ENCODE data around the gene C2CD4C.
"Not testable (repeated sequence)": the region's sequence is repeated elsewhere in the genome, so short reads cannot be mapped to it uniquely, and the experiment has no call there.

The C2CD4C gene, protein sequence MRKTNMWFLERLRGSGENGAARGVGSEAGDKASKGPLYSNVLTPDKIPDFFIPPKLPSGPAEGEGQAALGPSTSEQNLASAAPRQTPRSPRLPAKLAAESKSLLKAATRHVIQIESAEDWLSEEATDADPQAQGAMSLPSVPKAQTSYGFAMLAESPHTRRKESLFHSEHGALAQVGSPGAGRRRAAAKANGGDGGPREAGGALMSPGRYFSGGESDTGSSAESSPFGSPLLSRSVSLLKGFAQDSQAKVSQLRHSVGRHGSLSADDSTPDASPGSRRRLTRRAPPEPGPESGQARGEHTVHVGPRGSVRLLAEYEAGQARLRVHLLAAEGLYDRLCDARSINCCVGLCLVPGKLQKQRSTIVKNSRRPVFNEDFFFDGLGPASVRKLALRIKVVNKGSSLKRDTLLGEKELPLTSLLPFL
- 0 to 0.20 reads per million in 2 donors for total RNA-seq

DNA sequence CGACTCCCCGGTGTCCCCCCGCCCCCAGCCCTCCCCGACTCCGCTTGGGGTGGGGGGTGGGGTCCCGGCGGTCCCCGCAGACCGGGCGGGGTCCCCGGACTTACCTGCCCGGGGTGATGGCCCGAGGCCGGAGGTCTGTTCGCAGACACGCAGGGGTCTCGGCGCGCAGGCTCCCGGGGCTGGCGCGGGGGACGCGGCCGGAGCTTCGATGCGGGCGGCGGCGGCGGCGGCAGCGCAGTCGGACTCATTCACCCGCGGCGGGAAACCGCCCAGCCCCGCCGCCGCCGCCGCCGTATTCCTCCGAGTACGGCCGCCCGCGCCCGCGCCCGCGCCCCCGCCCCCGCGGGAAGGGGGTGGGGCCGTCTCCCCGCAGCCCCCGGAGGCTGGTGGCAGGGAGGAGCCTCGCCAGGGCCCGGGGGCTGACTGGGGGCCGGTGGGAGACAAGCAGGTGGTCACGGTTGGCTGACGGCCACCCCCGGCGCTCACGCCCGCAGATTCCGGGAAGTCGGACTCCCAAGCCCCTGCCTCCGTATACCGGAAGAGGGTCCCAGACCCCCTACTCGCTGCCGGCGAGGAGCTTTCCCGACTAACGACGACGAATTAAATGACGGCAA lies at the start of gene C2CD4C:
C2CD4C (minus strand) TSS at position 246 of the 614 bp plus-strand sequence. CDS start 786 bp downstream, outside the sequence.
- no peak for DNase-seq

DNA sequence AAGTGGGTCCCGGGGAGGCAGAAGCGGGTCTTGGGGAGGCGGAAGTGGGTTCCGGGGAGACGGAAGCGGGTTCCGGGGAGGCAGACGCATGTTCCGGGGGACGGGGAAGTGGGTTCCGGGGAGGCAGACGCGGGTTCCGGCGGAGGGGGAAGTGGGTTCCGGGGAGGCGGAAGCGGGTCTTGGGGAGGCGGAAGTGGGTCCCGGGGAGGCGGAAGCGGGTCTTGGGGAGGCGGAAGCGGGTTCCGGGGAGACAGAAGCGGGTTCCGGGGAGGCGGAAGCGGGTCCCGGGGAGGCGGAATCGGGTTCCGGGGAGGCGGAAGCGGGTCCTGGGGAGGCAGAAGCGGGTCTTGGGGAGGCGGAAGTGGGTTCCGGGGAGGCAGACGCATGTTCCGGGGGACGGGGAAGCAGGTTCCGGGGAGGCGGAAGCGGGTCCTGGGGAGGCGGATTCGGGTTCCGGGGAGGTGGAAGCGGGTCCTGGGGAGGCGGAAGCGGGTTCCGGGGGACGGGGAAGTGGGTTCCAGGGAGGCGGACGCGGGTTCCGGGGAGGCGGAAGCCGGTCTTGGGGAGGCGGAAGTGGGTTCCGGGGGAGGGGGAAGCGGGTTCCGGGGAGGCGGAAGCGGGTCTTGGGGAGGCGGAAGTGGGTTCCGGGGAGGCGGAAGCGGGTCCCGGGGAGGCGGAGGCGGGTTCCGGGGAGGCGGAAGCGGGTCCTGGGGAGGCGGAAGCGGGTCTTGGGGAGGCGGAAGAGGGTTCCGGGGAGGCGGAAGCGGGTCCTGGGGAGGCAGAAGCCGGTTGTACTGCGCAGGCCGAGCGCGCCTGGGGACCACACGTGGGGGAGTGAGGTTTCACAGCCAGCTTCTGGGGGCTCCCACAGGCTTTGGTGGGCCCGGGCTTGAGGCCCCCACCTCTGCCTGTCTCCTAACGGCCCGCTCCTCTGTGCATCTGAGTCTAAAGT lies 49.4 kb upstream of the C2CD4C start:
- no peak for DNase-seq

DNA sequence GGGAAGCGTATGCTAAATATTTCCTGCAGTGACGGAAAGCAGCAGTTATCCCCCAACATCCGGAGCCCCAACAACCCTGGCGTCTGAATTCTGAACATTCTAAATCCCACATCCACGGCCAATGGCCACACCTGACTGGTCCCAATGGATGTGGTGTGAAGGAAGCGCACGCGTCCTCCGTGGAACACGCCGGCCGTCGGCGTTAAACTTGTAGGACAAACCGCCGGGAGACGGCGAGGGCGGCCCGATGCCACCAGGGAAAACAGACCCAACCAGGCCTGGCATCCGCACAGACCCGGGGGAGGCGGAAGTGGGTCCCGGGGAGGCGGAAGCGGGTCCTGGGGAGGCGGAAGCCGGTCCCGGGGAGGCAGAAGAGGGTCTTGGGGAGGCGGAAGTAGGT lies 48.7 kb upstream of the C2CD4C start:
- no peak for DNase-seq

DNA sequence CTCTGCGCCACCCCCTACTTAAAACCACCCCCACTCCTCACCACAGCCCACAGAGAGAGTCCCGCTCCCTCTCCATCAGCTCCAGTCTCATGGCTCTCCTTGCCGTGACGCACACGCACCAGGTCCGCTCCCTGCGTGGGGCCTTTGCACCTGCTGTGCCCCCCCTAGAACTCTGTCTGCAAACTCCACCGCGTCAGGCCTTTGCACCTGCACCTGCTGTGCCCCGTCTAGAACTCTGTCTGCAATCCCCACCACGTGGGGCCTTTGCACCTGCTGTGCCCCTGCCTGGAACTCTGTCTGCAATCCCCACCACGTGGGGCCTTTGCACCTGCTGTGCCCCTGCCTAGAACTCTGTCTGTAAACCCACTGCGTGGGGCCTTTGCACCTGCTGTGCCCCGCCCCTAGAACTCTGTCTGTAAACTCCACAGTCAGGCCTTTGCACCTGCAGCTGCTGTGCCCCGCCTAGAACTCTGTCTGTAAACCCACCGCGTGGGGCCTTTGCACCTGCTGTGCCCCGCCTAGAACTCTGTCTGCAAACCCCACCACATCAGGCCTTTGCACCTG lies 47.7 kb upstream of the C2CD4C start:
- no peak for DNase-seq

DNA sequence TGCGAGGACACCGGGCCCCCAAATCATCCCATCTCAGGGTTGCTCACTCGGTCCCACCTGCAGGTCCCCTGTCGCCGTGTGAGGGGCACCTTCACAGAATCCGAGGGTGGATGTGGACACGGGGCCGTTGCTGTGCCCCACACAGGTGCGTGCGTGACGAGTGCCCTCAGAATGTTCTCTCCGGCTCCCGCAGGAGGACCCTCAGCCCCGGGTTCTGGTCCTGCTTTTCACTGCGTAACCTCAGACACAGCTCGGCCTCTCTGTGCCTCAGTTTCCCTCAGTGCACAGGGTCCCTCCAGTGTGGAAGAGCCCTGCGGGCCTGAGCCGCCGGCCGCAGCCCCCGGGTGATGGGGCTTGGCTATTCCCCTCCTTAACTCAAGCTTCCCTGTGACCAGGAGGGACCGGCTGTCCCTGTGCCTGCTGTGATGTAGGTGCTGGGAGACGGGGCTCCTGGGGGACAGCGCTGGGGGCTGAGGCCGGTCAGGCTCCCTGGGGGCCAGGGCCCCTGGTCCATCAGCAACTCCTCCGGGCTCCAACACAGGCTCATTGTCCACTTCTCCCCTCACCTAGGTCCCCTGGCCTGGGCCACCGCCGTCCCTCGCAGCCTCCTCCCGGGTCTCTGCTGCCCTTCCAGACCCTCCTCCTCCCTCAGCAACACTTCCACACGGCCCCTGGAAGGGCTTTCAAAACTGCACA lies 47.1 kb upstream of the C2CD4C start:
- DNase-seq: no peak

DNA sequence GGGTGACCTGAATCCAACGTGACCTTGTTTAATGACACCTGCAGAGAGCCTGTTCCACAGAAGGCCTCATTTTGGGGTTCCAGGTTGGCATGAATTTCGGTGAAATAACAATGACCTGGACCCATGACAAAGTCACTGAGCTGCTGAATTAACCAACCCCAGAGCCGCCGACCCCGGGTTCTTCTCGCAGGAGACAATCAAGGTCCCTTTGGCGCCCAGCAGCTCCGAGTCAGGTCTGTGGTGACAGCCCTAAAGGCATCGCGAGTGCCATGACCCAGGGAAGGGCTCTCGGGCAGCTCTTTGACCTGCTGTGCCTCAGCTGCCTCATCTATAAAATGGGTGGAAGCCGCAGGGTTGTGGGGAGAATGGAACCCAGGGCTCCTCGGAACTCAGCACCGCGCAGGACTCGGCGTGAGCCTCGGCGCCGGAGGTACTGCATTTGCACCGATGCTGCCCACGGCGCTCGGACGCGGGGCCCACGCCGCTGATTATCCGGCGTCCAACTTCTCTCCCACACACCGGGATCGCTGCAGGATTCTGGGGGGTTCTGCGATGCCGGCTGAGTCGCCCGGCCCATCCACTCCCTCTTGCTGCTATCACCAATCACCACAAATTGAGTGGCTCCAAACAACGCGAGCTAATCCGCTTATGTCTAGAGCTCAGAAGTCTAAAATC lies 46.2 kb upstream of the C2CD4C start:
- DNase-seq: no peak

DNA sequence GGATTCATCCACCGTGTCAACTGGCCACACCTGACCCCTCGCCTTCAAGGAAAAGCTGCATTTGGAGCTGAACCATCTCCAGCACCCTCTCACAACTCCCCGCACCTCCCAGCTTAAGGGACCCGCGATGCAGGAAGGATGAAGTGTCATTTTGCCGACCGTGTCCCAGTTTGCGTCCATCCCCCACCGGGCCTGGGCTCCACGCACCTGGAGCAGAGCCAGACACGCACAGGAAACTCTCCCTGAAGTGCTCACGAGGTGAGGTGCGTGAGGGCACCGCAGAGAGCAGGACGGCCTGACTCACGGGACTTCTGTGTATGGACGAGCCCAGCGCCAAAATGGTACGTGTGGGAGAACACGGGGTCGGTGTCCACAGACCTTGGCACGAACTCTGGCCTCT lies 44.7 kb upstream of the C2CD4C start:
- DNase-seq: no peak

DNA sequence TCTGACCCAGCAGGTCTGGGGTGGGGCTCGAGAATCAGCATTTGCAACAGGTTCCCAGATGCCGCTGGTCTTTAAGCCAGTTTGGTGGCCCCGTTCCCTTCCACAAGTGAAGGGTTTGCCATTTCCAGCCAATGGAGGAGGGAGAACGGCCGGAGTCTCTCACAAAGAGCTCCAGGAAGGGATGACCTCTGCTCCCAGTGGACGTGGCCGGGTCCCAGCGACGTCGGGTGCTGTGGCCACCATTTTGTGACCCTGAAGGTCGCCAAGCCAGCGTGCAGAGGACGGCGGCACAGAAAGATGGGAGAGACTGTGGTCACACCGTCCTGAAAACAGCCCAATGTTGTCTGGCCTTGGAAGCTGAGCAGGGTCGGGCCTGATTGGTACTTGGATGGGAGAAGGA lies 43.9 kb upstream of the C2CD4C start:
- no peak for DNase-seq

DNA sequence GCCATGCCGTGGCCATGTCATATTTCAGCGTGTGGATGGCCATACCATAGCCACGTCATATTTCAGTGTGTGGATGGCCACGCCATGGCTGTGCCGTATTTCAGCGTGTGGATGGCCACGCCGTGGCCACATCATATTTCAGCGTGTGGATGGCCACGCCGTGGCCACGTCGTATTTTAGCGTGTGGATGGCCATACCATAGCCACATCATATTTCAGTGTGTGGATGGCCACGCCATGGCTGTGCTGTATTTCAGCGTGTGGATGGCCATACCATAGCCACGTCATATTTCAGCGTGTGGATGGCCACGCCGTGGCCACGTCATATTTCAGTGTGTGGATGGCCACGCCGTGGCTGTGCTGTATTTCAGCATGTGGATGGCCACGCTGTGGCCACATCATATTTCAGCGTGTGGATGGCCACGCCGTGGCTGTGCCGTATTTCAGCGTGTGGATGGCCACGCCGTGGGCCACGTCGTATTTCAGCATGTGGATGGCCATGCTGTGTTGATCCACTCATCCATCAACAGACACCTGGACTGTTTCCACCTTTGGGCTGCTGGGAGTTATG lies 42.0 kb upstream of the C2CD4C start:
- not testable (repeated sequence) for DNase-seq

DNA sequence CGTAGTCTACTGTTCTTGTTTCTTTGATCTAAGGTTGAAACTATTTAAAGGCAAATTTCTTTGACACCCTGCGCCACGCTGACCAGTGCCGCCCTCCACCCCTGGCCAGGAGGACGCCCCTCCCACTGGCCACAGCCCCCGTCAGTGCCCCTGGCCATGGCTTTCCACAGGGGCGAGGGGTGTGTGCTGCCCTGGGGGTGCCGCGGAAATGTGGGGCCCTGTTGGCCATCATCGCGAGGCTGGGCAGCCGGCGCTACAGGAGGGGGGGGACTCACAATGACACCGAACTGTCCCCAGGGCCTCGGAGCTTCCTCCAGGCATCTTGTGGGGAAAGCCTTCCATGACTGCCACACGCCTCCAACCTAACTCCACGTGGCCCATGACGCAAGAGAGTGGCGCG lies 41.0 kb upstream of the C2CD4C start:
- DNase-seq: no peak

DNA sequence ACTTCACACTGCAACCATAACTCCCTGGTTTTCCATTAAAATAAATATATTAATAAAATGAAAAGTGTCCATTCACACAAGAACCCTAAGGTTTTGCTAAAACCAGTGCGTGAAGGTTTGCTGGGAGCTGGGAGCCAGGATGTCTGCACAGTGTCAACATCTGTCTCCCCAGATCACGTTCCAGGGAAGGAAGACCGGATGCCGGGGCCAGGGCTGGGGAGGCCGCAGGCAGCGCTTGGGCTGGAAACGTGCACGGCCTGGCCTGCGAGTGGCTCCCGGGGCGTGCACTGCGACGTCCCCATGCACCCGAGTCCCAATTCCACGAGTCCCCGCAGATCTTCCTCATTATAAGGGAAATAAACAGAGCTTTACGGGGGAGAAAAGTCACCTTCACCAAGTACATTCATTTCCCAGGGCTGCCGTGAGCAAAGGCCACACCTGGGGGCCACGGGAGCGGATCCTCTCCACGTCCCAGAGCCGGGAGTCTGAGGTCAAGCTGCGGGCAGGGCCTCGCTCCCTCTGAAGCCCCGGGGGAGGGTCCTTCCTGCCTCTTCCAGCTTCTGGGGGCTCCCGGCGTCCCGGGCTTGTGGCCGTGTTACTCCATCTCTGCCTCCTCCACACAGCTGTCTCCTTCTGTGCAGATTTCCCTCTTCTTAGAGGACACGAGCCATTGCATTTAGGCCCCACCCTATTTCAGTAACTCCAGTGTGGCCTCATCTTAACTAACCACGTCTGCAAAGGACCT lies 39.0 kb upstream of the C2CD4C start:
- no peak for DNase-seq

DNA sequence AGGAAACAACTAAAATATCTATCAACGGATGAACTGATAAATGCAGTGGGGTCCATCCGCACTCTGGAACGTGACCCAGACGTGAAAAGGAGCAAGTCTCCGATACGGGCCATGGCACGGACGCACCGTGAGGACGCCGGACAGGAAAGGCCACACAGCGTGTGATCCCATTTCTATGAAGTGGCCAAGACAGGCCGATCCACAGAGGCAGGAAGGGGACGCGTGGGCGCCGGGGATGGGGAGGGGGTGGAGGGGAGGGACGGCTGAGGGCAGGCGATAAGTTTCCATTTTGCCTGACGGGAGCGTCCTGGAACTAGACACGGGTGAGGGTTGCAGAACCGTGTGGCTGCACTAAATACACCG lies 38.1 kb upstream of the C2CD4C start:
- no peak for DNase-seq

DNA sequence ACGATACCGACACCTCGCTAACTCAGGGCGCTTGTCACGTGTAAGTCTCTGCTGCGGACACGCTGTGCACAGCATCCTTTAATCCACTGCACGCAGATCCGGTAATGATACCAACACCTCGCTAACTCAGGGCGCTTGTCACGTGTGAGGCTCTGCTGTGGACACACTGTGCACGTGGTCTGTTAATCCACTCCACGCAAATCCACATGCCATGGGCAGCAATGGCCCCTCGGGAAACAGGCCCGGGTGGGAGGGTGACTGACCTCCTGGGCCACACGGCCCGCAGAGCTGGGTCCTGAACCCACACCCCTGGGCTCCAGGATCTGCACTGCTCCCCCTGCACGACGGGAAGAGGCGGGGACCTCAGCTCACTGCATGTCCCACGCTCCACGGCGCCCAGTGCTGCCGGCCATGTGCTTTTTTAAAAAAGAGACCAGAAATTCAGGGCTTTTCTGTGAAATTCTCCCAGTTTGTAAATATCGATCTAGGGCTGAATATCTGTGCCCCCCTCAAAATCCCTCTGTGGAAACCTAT lies 35.8 kb upstream of the C2CD4C start:
- DNase-seq: no peak

DNA sequence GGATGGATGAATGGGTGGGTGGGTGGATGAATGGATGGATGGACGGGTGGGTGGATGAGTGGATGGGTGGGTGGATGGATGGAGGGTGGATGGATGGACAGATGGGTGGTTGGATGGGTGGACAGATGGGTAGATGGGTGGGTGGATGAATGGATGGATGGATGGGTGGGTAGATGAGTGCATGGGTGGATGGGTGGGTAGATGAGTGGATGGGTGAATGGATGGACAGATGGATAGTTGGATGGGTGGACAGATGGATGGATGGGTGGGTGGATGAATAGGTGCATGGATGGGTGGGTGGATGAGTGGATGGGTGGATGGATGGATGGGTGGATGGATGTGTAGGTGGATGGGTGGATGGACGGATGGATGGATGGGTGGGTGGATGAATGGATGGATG lies 34.1 kb upstream of the C2CD4C start:
- no peak for DNase-seq

DNA sequence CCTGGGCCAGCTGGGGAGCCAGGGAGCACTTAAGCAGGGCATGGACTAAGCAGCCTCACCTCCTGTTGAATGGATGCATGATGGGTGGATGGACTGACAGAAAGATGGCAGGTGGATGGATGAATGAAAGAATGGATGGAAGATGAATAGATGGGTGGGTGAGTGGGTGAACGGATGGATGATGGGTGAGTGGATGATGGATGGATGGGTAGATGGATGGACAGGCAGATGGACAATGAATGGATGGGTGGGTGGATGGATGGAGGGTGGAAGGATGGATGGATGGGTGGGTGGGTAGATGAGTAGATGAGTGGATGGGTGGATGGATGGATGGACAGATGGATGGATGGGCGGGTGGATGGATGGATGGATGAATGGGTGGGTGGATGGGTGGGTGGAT lies 33.1 kb upstream of the C2CD4C start:
- no peak for DNase-seq

DNA sequence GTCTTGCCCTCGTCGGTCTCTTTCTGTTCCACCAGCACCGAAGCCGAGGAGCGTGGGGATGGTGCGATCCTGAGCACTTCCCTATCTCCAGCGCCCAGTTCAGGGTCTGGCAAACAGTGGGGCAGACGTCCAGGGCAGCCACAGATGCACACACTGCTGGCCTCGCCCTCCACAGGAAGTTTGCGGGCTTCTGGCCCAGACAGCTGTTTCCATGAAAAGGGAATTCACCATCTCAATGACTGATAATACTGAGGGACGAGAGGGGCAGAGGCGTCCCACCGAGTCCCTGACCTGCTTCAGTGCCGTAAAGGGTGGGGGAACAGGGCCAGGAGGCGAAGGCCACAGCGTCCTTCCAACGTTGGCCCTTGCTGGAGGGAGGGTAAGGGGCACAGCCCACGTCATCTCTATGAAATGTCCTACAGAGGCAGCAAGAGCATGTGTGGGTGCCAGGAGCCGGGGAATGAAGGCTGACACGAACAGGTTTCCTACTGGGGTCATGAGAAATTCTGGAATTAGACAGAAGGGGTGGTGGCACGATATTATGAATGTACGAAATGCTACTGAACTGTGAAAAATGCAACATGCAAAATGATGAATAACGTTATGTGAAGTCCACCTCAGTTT lies 32.4 kb upstream of the C2CD4C start:
- no peak for DNase-seq

DNA sequence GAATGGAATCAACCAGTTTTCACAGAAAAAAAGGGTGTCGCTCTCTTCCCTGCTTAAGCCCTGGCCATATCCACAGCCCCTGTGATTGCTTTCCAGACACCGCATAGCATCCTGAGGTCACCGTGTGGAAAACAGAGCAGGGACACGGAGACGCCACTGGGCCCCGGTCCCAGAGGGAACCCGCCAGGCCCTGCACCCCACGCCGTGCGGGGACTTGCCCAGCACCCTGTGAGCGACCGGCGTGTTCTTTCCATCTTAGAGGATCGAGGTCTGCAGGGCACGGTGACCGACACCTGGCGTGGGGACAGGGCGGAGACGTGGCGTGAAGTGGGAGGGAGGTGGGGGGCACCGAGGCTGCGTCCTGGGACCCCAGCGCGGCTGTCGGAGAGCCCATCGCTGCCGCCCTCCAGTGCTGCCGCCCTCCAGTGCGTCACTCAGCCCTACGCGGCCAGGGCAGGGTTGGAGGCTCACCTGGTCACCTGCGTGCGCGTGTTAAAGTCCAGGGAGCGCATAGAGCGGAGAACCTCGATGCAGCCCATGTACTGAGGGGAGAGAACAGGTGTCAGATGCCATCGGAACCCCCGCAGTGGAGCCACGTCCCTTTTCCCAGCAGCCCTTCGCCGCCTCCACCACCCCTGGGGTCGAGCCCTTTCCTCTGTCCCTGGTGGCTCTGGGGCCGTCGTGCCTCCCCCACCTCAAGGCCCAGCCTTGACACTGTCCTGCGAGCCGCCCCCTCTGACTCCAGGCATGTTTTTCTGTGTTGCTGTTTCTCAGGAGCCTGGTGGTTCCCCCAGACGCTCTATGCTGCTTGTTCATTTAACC lies 31.7 kb upstream of the C2CD4C start:
- no peak for DNase-seq

DNA sequence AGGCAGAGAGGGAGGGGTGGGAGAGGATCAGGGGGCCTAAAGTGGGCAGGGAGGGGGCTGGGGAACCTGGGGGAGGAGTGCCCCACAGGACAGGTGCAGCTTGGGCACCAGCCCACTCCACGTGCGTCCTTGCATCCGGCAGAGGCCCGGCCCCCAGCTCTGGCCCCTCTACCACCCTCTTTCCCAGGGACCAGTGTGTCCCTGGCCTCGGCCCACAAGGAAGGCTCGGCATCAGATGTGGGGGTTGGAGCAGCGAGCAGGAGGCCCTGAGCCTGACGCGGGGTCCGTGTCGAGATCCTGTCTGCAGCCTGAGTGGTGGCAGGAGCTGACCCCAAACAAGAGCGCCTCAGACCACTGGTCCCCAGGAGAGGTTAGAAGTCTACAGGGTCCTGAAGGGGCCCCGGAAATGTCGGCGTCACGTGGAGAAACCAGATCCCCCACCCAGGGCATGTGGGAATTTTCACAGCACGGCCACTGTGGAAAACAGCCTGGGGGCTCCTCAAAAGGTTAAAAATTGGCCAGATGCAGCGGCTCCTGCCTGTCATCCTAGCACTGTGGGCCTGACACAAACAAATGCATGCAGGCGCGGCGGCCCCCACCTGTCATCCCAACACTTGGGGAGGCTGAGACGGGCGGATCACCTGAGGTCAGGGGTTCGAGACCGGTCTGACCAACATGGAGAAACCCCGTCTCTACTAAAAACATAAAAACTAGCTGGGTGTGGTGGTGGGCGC lies 30.4 kb upstream of the C2CD4C start:
- no peak for DNase-seq
